T-helper 2 cell treated with Interferon-gamma antibody and Interleukin-4, amounts not matched to agents 100 ng/mL and 5 ng/mL, for 36 hours (primary cell): Measurements from ENCODE around the gene EDEM3. TPM values are rescaled to one million over a fixed set of nuclear protein-coding genes. Genes with fewer than 3 reads are reported as not detected.

Experiments
- intact Hi-C: fragments of 100-400 bp; cut with micrococcal nuclease; formaldehyde crosslinking; loops from one replicate; pipeline ENCODE4 v1.15.1; 2023
- total RNA-seq: library from RNA; stranded (reverse); gene quantifications from 2 replicates; pipeline ENCODE4 v1.2.3, GENCODE V29; 2022

The EDEM3 gene
- total RNA-seq, 1 donor from 2014 or later = 48.9 TPM

DNA sequence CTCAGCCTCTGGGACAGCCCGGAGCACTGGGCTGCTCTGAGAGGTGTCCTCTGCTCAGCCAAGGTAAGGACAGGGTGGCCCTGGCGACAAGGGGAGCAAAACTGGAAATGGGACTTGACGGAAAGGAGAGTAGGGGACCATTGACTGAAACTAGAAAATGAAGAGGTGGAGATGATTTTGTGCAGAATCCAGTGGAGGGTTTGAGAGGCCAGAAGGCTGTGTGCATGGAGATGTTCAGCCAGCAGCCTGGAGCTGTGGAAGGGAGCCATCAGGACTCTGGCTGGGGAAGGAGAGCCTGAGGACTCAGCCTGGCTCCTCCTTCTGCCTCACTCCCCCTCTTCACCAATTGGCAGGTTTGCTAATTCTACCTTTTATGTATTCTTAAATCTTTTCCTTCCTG is 114.2 kb downstream of the EDEM3 start:
- intact Hi-C loops = no loop called here

Other genes with a start within 250 kb of the EDEM3 start
- gene NIBAN1, start 219.7 kb upstream of the EDEM3 start, total RNA-seq = 57.4 and 60.3 TPM in 2 replicates